Kidney (tissue), 14 donors: ENCODE results near the gene ABL1. TPM values are rescaled to one million over a fixed set of nuclear protein-coding genes. Genes with fewer than 3 reads are reported as not detected.

Experiments
- DNase-seq, 5 donors: peaks; one replicate each; pipeline ENCODE4 v3.0.0-alpha.2; 2013 to 2020
- FAIRE-seq: peaks from 2 replicates; lab custom pipeline; 2012; peaks lifted over from hg19 to GRCh38; lab: Jason Lieb, UNC
- H3K27ac ChIP-seq, 2 donors: one replicate each; pipeline ENCODE4 v1.7.0; 2013; ENCODE audit warnings: low read depth in 2 of 2, low read length in 2 of 2, inconsistent platforms in 1 of 2
- H3K27me3 ChIP-seq: one replicate; pipeline ENCODE4 v1.7.1; 2013; ENCODE audit warnings: low read length, inconsistent platforms; ENCODE audit not compliant: control insufficient read depth, insufficient read depth
- H3K36me3 ChIP-seq, 3 donors: one replicate each; pipeline versions ENCODE4 v1.7.0 to v1.7.1; 2013; ENCODE audit warnings: low read length in 3 of 3, control low read depth in 1 of 3, inconsistent platforms in 1 of 3; ENCODE audit not compliant: insufficient read depth in 3 of 3, control insufficient read depth in 2 of 3
- H3K4me1 ChIP-seq, 3 donors: one replicate each; pipeline versions ENCODE4 v1.7.0 to v1.7.1; 2013; ENCODE audit warnings: low read length in 3 of 3, inconsistent platforms in 1 of 3, low read depth in 1 of 3; ENCODE audit not compliant: control insufficient read depth in 2 of 3, insufficient read depth in 2 of 3
- H3K4me3 ChIP-seq, 3 donors: one replicate each; pipeline versions ENCODE4 v1.7.0 to v1.8.1; 2013; ENCODE audit warnings: low read length in 3 of 3, control low read depth in 1 of 3, inconsistent platforms in 1 of 3
- H3K9ac ChIP-seq, 3 donors: one replicate each; pipeline versions ENCODE4 v1.7.0 to v1.7.1; 2013; ENCODE audit warnings: low read length in 3 of 3, control low read depth in 1 of 3, inconsistent platforms in 1 of 3
- H3K9me3 ChIP-seq, 3 donors: one replicate each; pipeline versions ENCODE4 v1.7.0 to v1.7.1; 2013; ENCODE audit warnings: low read length in 3 of 3, control low read depth in 1 of 3, inconsistent platforms in 1 of 3; ENCODE audit not compliant: control insufficient read depth in 2 of 3, insufficient read depth in 1 of 3
- CTCF ChIP-seq: IDR thresholded peaks from 3 replicates; pipeline ENCODE4 v1.5.1; 2012; ENCODE audit warnings: mild to moderate bottlenecking, moderate library complexity, borderline replicate concordance; ENCODE audit not compliant: insufficient read depth; ENCODE audit errors: extremely low read depth
- intact Hi-C: fragments of 100-400 bp; cut with DNase I; formaldehyde crosslinking; loops from one replicate; pipeline ENCODE4 v1.11.1; 2022
- polyA plus RNA-seq: library from polyadenylated mRNA; stranded (reverse); fragments of 350-450 nt; fragmentation: Illumina TruSeq; extraction: RNeasy Lipid Tissue Mini Kit (QIAGEN cat#74804); gene quantifications from one replicate; pipeline ENCODE4 v1.2.3, GENCODE V29; 2014; ENCODE audit warnings: low read depth, low replicate concordance; ENCODE audit not compliant: insufficient read depth
- total RNA-seq: library from RNA; stranded (reverse); fragmentation: NEBNext Ultra II Directional; extraction: Animal tissue kit (Norgen Biotek cat#: 25700); gene quantifications from one replicate; pipeline ENCODE4 v1.2.1, GENCODE V29; 2021
- donor health status: control.
- donor health status: control.
- donor health status: control.
- donor health status: control.
- donor health status: control.
- donor health status: DM: yes; HTN: yes; CAD: no.
- donor health status: Normal renal cell carcinoma (clear cell type).

The ABL1 gene
- total and polyA plus RNA-seq, 2 donors from 2014 or later: 15.0 to 63.6 TPM

GRCh38 chr9:130893341-130894101 is 58.5 kb downstream of the ABL1 start:
- Histone ChIP-seq H3K4me1 (no peaks in the 10 kb centered on the region), H3K4me3 (no peak overlapping the region), H3K36me3 (peaks cover 0 to 8% (median 5%) of the 10 kb centered on the region in 3 donors), H3K27me3 (no peaks in the 10 kb centered on the region), H3K27ac (no peak overlapping the region), H3K9me3 (no peaks in the 10 kb centered on the region), H3K9ac (no peak overlapping the region)
- FAIRE-seq (no peak), DNase-seq (peak in 3 of 5 donors; percentile 61 to 82 (median 77))
- no peak for TF ChIP-seq CTCF
- intact Hi-C loops: no loop called here

- H3K27me3 ChIP-seq: no peaks in the 10 kb centered on the region
- peaks cover 0 to 8% (median 5%) of the 10 kb centered on the region in 3 donors for H3K36me3 ChIP-seq
- intact Hi-C loops: no loop called here
- FAIRE-seq: no peak
- no peak overlapping the region for H3K9ac ChIP-seq
- DNase-seq: peak in 1 of 5 donors; percentile 41
- H3K9me3 ChIP-seq: no peaks in the 10 kb centered on the region
- no peak overlapping the region for H3K27ac ChIP-seq
- no peak for TF ChIP-seq CTCF
- no peaks in the 10 kb centered on the region for H3K4me1 ChIP-seq
- no peak overlapping the region for H3K4me3 ChIP-seq
These were observed 59.5 kb downstream of the ABL1 start for GRCh38 chr9:130894546-130894945.

GRCh38 chr9:130895038-130895437 is 60.0 kb downstream of the ABL1 start:
- H3K27me3 ChIP-seq: no peaks in the 10 kb centered on the region
- H3K4me3 ChIP-seq: no peak overlapping the region
- no peak for FAIRE-seq
- H3K9ac ChIP-seq: no peak overlapping the region
- DNase-seq: peak in 1 of 5 donors; percentile 28
- H3K36me3 ChIP-seq: peaks cover 0 to 4% (median 3%) of the 10 kb centered on the region in 3 donors
- no peak for TF ChIP-seq CTCF
- no peaks in the 10 kb centered on the region for H3K4me1 ChIP-seq
- H3K27ac ChIP-seq: no peak overlapping the region
- intact Hi-C loops: no loop called here
- no peaks in the 10 kb centered on the region for H3K9me3 ChIP-seq
